Right cardiac atrium (tissue), 5 donors: ENCODE measurements around the gene ZDHHC3. TPM values are rescaled to one million over a fixed set of nuclear protein-coding genes. Genes with fewer than 3 reads are reported as not detected.

Experiments
- ATAC-seq, 2 donors: fragments of 200-7000 bp; cut with Tn5 transposase; one replicate each; pipeline versions ENCODE4 v1.8.0 to v1.9.1; 2020; ENCODE audit warnings: moderate library complexity in 2 of 2, mild to moderate bottlenecking in 1 of 2
- DNase-seq, 3 donors: peaks; one replicate each; pipeline ENCODE4 v3.0.0-alpha.2; 2020
- H3K27ac ChIP-seq: one replicate; pipeline ENCODE4 v1.5.1; 2013; ENCODE audit warnings: mild to moderate bottlenecking, low read length, control low read depth, moderate library complexity
- H3K27me3 ChIP-seq: one replicate; pipeline ENCODE4 v1.6.1; 2013; ENCODE audit not compliant: control insufficient read depth, insufficient read depth
- H3K4me1 ChIP-seq: one replicate; pipeline ENCODE4 v1.6.1; 2013; ENCODE audit warnings: low read length; ENCODE audit not compliant: control insufficient read depth, insufficient read depth
- H3K4me3 ChIP-seq: one replicate; pipeline ENCODE4 v1.5.1; 2013; ENCODE audit warnings: low read length, control low read depth
- H3K9me3 ChIP-seq: one replicate; pipeline ENCODE4 v1.6.1; 2013; ENCODE audit warnings: low read length; ENCODE audit not compliant: control insufficient read depth
- WGBS: extraction: QIAGEN DNeasy Blood & Tissue Kit; methylation state at CpG from one replicate; pipeline ENCODE4 v1.1.7; 2013; 5-methylcytosine and 5-hydroxymethylcytosine counted together
- intact Hi-C, 4 donors: fragments of 100-400 bp; cut with DNase I; formaldehyde crosslinking; loops; one replicate each; pipeline versions ENCODE4 v1.11.0 to v1.14.0; 2022 to 2023
- polyA plus RNA-seq: library from polyadenylated mRNA; stranded (reverse); fragments of 200-250 nt; gene quantifications from one replicate; pipeline ENCODE4 v1.2.3, GENCODE V29; 2013
- total RNA-seq, 4 donors: library from RNA; stranded (reverse); fragmentation: NEBNext Ultra II Directional; extraction: Animal tissue kit (Norgen Biotek cat#: 25700); gene quantifications; one replicate each; pipeline ENCODE4 v1.2.1, GENCODE V29; 2021
- donor health status: healthy with polysubstance abuse.
- donor health status: DM: no; HTN: yes; CAD: no.
- donor health status: DM: no; HTN: no; CAD: no.
- donor health status: DM: no; HTN: yes; CAD: no; lungs with severe emphysema.
- donor health status: DM: yes; HTN: yes; CAD: no.

The ZDHHC3 gene
- total and polyA plus RNA-seq, 5 donors: 23.9 to 57.6 (median 40.6) TPM

- DNase-seq (no peak), ATAC-seq (no peak)
- no peaks in the 10 kb centered on the region for H3K9me3 ChIP-seq
- H3K4me1 ChIP-seq: peaks cover 6% of the 10 kb centered on the region
- H3K27me3 ChIP-seq: no peaks in the 10 kb centered on the region
- intact Hi-C loops: no loop called here
- H3K27ac ChIP-seq: no peak overlapping the region
- no peak overlapping the region for H3K4me3 ChIP-seq
- WGBS: 83% methylated on average over 4 of the region's 4 CpGs
These were observed 12.2 kb downstream of the ZDHHC3 start for GRCh38 chr3:44963571-44964325.

DNA sequence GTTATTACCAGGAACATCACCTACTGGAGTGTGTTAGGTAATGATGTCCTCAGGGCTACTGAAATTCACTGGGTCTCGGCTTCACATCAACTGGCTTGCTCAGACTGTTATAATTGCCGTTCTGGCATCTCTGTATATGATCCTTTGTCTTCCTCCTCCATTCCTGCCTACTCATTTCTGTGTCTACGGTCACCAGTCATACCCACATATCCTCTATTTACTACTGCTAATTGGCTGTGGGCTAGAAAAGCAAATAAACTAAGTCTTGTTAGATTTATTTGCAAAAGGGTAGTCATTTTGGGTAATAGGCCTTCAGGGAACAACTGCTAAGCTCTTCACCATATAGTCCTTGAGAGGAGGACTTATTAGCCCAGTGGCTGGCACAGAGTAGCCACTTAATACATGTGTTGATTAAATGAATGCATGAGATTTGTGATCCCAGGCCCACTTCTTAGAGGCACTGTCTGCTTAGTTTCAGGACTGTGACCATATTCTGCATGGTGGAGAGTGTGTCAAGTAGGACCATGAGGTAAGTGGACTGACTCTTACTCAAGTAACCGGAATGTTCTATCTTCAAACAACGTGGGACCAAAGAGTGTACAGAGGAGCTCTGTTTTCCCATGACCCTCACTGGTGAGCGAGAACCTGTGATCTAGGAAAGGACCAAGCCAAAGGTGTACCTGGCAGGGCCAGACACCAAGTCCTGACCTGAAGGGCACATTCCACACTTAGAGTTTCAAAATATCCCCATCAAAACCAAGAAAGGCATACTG lies 13.2 kb downstream of the ZDHHC3 start:
- DNase-seq (no peak), ATAC-seq (no peak)
- 93% methylated on average over 6 of the region's 6 CpGs for WGBS
- intact Hi-C loops: no loop called here
- Histone ChIP-seq H3K4me3 (no peak overlapping the region), H3K4me1 (peaks cover 6% of the 10 kb centered on the region), H3K9me3 (no peaks in the 10 kb centered on the region), H3K27me3 (no peaks in the 10 kb centered on the region), H3K27ac (no peak overlapping the region)

DNA sequence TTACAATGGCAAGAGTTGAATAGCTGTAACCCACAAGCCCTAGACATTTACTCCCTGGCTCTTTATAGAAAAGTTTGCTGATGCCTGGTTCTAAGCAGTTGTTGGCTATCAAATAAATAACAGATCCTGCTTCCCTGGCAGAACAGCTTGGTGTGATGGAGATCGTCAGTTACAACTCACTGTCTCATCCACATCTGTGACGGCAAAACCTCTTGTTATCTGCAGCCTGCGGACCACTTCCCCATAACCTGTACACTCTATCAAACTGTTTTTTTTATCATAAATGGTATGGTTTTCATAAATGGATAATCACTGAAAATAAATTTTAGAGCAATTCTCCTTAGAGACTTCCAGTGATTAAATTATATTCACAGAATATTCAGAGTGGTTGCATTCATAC lies 14.1 kb downstream of the ZDHHC3 start:
- intact Hi-C loops: no loop called here
- DNase-seq: no peak
- no peak overlapping the region for H3K4me3 ChIP-seq
- 78% methylated on average over 3 of the region's 3 CpGs for WGBS
- H3K9me3 ChIP-seq: no peaks in the 10 kb centered on the region
- H3K27ac ChIP-seq: no peak overlapping the region
- ATAC-seq: no peak
- peaks cover 6% of the 10 kb centered on the region for H3K4me1 ChIP-seq
- H3K27me3 ChIP-seq: no peaks in the 10 kb centered on the region

DNA sequence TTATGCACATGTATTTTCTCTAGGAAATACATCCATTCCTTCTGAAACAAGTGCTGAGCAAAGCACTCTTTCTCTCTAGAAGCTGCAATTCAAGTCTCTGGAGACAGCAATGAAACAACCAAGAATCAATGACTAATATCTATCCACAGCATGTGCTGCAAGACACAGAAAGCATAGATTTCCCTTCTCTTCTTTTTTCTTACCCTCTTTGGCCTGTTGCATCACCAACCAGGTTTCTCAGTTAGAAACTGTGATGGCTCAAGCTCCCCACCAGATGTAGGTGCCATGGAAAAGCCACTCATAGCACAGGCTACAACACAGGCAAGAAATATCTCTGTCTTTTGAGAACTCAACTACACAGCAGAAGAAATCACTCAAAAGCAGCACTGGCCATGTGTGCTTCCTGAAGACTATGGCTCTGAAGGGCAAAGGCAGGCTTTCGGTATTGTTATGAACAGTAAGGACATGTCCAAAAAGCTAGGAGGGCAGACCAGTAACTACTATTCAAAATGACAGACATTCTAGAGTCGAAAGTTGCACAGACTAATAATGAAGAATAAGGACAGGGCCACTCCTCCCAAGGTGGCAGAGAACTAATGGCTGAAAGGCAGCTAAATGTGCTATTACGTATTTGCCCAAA lies 15.5 kb downstream of the ZDHHC3 start:
- peaks cover 6% of the 10 kb centered on the region for H3K4me1 ChIP-seq
- H3K27me3 ChIP-seq: no peaks in the 10 kb centered on the region
- DNase-seq (no peak), ATAC-seq (no peak)
- H3K4me3 ChIP-seq: no peak overlapping the region
- intact Hi-C loops: no loop called here
- H3K27ac ChIP-seq: no peak overlapping the region
- WGBS: 97% methylated on average over 3 of the region's 3 CpGs
- no peaks in the 10 kb centered on the region for H3K9me3 ChIP-seq

- intact Hi-C loops: no loop called here
- no peak for DNase-seq
- Histone ChIP-seq H3K27me3 (no peaks in the 10 kb centered on the region), H3K27ac (no peak overlapping the region), H3K4me3 (no peak overlapping the region), H3K9me3 (no peaks in the 10 kb centered on the region), H3K4me1 (peaks cover 3% of the 10 kb centered on the region)
- ATAC-seq: no peak
- 92% methylated on average over 7 of the region's 7 CpGs for WGBS
These were observed 17.6 kb downstream of the ZDHHC3 start for GRCh38 chr3:44958386-44958785.

DNA sequence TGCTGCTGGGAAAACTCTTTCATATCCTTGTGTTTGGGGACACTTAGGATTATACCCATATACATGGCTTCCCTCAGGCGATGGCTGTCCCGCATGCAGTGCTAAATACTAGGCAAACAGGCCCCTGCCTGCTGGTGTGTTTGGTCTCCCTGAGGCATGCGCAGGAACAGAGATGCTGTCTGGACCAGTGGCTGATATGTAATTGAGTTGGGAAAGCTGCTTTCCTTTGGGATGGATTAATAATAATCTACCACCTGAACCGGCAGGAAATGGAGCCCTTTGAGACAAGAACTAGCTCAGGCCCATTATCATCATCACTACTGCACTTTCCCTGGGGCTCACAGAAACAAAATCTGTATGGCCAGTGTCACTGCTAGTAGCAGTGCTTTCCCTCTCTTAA lies 18.0 kb downstream of the ZDHHC3 start:
- ATAC-seq (no peak), DNase-seq (no peak)
- intact Hi-C loops: no loop called here
- Histone ChIP-seq H3K4me1 (peaks cover 1% of the 10 kb centered on the region), H3K27ac (no peak overlapping the region), H3K4me3 (no peak overlapping the region), H3K27me3 (no peaks in the 10 kb centered on the region), H3K9me3 (no peaks in the 10 kb centered on the region)
- 95% methylated on average over 4 of the region's 4 CpGs for WGBS

GRCh38 chr3:44955917-44956316 lies 20.1 kb downstream of the ZDHHC3 start:
- Histone ChIP-seq H3K27ac (no peak overlapping the region), H3K27me3 (no peaks in the 10 kb centered on the region), H3K9me3 (no peaks in the 10 kb centered on the region), H3K4me3 (no peak overlapping the region), H3K4me1 (no peaks in the 10 kb centered on the region)
- ATAC-seq: no peak
- no peak for DNase-seq
- intact Hi-C loops: no loop called here
- WGBS: 80% methylated on average over 1 of the region's 1 CpG

DNA sequence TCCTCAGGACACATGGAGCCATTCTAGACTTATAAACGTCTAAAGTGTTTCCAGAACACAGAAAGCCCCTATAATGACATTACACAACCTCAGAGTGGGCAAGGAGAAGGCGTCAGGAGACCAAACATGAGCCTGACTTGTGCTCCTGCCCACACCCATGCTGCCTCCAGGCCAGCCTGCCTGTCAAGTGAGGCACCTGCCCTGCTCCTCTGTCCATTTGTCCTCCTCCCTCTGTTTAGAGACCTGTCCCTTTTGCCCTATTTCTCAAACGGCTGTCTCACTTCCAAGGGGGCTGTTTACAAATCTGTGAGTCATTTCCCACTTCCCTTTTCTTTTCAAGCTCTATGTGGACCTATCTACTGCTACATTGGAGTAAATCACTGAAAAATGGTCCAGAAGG lies 21.0 kb downstream of the ZDHHC3 start:
- intact Hi-C loops: no loop called here
- Histone ChIP-seq H3K27me3 (no peaks in the 10 kb centered on the region), H3K4me3 (no peak overlapping the region), H3K4me1 (no peaks in the 10 kb centered on the region), H3K27ac (no peak overlapping the region), H3K9me3 (no peaks in the 10 kb centered on the region)
- DNase-seq (no peak), ATAC-seq (peak in 1 of 2 donors; percentile 29)
- whole genome bisulfite sequencing: 52% methylated on average over 3 of the region's 3 CpGs

DNA sequence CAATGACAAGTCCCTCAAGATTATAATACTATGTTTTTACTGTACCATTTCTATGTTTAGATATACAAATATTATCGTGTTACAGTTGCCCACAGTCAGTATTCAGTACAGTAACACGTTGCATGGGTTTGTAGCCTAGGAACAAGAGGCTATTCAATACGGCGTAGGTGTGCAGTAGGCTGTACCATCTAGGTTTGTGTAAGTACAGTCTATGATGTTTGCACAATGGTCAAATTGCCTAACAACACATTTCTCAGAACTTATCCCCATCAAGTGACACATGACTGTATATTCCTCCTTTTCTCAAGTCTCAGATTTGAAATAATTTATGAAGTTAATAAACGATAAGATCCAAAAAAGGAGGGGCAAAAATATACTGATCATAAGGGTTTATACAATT lies 21.7 kb downstream of the ZDHHC3 start:
- Histone ChIP-seq H3K27me3 (no peaks in the 10 kb centered on the region), H3K4me1 (no peaks in the 10 kb centered on the region), H3K4me3 (no peak overlapping the region), H3K9me3 (no peaks in the 10 kb centered on the region), H3K27ac (no peak overlapping the region)
- intact Hi-C loops: no loop called here
- no peak for ATAC-seq
- no peak for DNase-seq
- 87% methylated on average over 5 of the region's 5 CpGs for WGBS

GRCh38 chr3:44952689-44953088 lies 23.3 kb downstream of the ZDHHC3 start:
- Histone ChIP-seq H3K27ac (no peak overlapping the region), H3K4me3 (no peak overlapping the region), H3K27me3 (no peaks in the 10 kb centered on the region), H3K9me3 (no peaks in the 10 kb centered on the region), H3K4me1 (no peaks in the 10 kb centered on the region)
- DNase-seq (no peak), ATAC-seq (no peak)
- intact Hi-C loops: no loop called here
- 95% methylated on average over 3 of the region's 3 CpGs for WGBS

GRCh38 chr3:44950275-44950734 lies 25.7 kb downstream of the ZDHHC3 start:
- intact Hi-C loops: no loop called here
- no peaks in the 10 kb centered on the region for H3K27me3 ChIP-seq
- no peak for DNase-seq
- no peak for ATAC-seq
- WGBS: 75% methylated on average over 2 of the region's 2 CpGs
- H3K4me3 ChIP-seq: no peak overlapping the region
- H3K4me1 ChIP-seq: no peaks in the 10 kb centered on the region
- H3K27ac ChIP-seq: no peak overlapping the region
- H3K9me3 ChIP-seq: no peaks in the 10 kb centered on the region
